ENCODE results near the gene XXYLT1.

The XXYLT1 gene

DNA sequence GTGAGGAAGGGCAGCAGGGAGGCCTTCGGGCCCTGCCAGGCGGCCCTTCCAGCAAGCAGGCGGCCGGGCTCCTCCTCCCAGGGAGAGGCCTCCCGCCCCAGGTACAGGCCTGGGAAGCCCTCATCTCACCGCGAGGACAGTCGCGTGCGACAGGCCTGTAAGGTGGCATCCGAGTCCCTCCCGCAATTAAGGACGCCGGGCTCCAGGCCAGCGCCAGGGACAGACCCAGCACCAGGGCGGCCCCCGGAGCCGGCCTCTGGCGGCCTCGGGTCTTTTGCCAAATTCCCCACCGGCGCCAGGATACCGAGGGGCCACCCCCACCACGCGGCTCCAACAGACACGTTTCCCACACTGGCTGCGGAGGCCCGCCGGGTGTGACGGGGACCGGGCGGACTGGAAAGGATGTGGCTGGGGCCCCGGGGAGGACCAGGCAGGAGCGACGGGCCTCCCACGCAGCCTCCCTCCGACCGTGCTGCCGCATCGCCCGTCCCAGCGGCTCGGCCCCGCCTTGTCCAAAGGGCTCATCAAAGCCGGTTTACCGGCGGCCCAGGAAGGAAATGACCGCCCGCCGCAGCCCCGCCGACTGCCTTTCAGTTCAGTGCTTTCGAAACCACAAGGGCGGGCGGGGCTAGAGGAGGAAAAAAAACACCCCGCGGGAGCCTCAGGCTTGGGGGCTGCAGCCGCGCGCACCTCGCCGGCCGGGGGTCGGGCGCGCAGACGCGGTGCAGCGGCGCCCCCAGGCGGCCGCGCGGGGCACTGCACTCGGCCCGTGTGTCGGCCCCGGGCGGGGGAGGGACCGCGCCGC lies 11.3 kb downstream of the XXYLT1 start:
- peak; percentile 97 for DNase-seq (ENCODE audit: low read depth in 2 of 2)
- peak overlapping the region; percentile 43 to 72 for H3K4me3 ChIP-seq (replicated peaks in 1 of 2; ENCODE audit: low read depth in 2 of 2, low read length in 2 of 2)
- TF ChIP-seq, protein P1, sequence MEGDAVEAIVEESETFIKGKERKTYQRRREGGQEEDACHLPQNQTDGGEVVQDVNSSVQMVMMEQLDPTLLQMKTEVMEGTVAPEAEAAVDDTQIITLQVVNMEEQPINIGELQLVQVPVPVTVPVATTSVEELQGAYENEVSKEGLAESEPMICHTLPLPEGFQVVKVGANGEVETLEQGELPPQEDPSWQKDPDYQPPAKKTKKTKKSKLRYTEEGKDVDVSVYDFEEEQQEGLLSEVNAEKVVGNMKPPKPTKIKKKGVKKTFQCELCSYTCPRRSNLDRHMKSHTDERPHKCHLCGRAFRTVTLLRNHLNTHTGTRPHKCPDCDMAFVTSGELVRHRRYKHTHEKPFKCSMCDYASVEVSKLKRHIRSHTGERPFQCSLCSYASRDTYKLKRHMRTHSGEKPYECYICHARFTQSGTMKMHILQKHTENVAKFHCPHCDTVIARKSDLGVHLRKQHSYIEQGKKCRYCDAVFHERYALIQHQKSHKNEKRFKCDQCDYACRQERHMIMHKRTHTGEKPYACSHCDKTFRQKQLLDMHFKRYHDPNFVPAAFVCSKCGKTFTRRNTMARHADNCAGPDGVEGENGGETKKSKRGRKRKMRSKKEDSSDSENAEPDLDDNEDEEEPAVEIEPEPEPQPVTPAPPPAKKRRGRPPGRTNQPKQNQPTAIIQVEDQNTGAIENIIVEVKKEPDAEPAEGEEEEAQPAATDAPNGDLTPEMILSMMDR (IDR thresholded peaks at IDR 0.05; ENCODE audit: low read depth, low read length), result peak; percentile 19

DNA sequence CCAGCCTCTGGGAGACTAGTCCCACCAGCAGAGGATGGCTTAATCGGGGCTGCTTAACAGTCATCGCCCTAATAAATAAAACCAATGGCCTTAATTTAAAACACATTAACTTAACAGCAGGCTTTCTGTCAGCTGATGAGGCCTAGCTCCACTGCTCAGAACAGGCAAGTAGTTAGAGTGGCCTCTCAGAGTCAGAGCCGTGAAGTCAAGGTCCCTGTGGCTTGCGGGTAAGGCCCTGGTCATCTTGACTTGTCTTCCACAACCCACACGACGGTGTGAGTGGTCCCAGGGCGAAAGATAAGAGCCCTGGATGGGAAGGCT lies 11.8 kb downstream of the XXYLT1 start:
- TF ChIP-seq, protein P1 (IDR thresholded peaks at IDR 0.05; ENCODE audit: low read depth, low read length), result no peak
- peak overlapping the region; percentile 43 to 50 for H3K4me3 ChIP-seq (replicated peaks in 1 of 2; ENCODE audit: low read depth in 2 of 2, low read length in 2 of 2)

DNA sequence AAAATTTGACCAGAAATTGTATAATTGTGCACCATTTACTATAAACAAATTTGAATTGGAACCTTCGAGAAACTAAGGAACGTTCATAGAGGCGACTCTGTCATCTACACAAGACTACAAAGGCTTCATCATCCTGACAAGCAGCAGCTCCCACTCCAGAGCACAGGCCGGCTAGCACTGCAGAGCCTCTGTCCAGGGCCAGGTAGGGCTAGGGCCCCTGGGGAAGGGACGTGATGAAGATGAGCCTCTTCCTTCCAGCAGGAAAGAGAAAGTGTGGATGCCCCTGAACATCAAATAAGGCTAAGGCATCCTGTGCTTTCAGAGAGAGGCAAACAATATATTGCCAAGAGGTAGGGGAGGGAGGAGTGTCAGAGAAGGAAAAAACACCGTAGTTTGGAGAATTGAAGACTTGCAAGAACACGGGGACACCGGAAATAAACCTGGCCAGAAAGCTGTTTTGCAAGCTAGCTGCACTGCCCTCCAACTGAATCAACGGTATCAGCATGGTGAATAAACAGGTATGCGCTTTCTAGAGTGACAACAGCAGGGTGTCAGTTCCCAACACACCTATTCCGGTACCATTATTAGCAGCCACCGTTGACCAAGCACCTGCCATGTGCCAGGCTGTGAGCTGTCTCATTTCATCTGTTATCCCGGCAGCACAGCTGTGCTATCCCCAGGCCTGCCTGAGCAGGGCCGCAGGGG lies 12.4 kb downstream of the XXYLT1 start:
- TF ChIP-seq, protein P1 (IDR thresholded peaks at IDR 0.05; ENCODE audit: low read depth, low read length), result no peak
- peak in 1 of 2 donors; percentile 18 for DNase-seq (ENCODE audit: low read depth in 2 of 2)
- no peak overlapping the region for H3K4me3 ChIP-seq (replicated peaks in 1 of 2; ENCODE audit: low read depth in 2 of 2, low read length in 2 of 2)

More for the DNA sequence above, 11.8 kb downstream of the XXYLT1 start:
- DNase-seq (ENCODE audit: low read depth in 2 of 2), result peak in 1 of 2 donors; percentile 63

DNA sequence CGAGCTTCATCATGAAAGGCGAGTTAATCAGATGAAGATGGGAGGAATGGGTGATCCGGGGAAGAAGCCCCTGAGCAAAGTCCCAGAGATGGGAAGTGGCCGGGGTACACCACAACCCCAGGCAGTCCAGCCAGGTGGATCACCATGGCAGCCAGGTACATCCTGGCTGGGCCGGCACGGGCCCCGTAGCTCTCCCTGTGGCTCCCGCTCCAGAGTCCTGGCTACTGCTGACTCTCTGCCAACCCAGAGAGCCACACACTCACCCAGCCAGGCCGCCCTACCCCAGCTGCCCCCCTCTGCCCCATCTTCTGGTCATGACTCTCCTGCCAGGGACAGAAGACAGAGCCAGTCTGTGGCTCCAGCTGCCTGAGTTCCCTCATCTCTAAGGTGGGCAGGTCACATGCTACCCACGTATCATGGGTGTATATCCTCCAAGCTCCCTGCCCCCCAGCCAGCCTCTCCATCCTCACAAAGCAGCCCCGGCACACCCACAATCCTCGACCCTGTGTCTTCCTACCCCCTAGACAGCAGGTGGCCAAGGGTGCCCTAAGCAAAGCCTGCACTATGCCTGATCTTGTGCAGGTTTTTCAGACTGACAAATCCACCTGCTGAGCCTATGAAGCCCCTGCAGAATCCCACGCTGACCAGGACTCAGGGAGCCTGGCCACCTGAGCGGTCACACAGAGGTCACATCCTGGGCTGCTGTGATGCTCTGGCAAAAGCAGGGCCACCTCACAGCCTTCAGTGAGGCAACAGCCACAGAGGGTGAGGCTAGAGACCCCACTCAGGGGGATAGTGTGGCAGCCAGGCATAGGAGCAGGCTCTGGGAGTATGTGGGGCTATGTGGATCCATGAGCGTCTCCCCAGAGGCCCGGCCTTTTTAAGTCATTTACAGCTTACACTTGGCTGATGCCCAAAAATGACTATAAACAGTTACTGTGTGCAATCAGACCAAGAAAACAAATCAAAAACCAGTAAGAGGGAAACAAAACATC lies 13.2 kb downstream of the XXYLT1 start:
- peak; percentile 20 to 24 for DNase-seq (ENCODE audit: low read depth in 2 of 2)
- TF ChIP-seq, protein P1 (IDR thresholded peaks at IDR 0.05; ENCODE audit: low read depth, low read length), result no peak
- H3K4me3 ChIP-seq (replicated peaks in 1 of 2; ENCODE audit: low read depth in 2 of 2, low read length in 2 of 2), result no peak overlapping the region

DNA sequence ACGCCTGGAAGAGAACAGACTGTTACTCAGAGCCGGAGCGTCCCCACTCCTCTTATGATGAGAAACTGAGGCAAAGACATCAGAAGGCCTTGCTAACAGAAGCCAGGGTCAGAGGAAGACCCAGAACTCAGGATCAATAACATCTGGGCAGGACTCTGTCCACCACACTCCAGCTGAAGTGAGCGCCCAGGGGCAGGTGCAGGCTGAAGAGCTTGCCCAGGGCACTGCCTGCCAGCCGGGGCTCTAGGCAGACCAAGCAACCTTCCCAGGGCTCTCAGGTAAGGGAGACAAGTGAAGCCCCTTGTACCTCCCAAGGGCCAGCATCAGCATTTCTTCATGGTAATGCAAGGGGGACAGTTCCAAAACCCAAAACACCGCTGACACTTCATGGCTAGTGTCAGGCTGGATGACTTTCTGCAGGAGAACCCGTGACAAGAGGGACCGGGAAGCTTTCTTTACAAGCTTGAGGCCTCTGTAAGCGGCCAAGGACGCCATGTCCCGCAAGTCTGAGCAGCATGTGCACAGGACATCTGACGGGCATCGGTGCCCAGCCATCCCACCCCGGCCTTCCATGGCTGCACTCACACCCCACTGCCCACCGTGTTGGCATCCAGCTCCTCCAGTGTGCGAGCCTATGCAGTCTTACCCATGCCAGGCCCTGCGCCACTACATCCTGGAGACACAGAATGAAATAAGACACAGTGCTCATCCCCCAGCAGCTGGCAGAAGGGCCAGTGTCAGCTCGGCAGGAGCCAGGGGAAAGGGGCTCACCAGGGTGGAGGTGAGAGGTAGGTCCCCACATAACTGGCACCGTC lies 14.1 kb downstream of the XXYLT1 start:
- no peak overlapping the region for H3K4me3 ChIP-seq (replicated peaks in 1 of 2; ENCODE audit: low read depth in 2 of 2, low read length in 2 of 2)
- no peak for DNase-seq (ENCODE audit: low read depth in 2 of 2)
- TF ChIP-seq, protein P1 (IDR thresholded peaks at IDR 0.05; ENCODE audit: low read depth, low read length), result no peak

All from cardiac fibroblast (primary cell).